ENCODE measurements around the gene PHF19. TPM values are rescaled to one million over a fixed set of nuclear protein-coding genes. Genes with fewer than 3 reads are reported as not detected.
A peak's percentile ranks its signal among the peaks of the same experiment; 100 is the strongest.

The PHF19 gene
- total and polyA plus RNA-seq, 2 donors (not counting 3 experiments of a cell fraction or from before 2014, with no cell fraction given): 102 to 153 TPM

DNA sequence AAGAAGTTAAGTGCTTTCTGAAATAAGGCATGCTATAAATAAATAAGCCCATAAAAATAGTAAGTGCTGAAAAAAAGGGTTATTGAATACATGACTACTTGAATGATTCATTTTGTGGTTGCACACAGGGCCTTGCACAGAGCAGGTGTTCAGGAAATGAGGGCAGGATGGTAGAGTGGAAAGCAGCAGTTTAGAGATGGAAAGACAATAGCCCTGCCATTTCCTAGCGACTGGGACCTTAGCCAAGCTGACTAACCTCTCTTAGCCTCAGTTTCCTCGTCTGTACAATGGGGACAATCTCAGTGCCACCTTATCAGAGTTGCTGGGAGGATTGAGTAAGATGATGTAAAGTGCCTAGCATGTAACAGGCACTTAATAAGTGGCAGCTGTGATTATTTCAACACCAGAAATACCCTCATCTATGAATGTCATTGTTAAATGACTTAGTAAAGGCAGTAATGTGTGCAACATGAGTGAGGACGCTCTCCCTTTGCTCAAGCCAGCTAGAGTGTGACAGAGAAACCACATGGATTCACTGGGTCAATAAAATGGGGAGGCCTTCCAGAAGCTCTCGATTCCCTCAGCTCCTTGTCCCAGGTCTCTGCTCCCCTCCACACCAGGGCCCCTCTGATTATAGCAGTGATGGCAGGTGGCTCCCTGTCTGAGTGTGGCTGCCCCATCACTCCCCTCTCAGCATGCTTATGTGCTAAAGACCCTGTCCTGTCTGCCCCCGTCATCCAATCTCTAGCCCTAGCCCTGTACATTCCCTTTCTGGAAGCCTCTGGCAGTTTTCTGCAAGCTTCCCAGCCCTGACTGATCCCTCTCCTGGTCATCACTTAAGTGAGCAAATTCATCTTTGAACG lies 16.0 kb upstream of the PHF19 start:
- Histone ChIP-seq H3K36me3 (ENCODE audit: control insufficient read depth in 2 of 2, extremely low read depth in 1 of 2, insufficient read depth in 2 of 2, low read length in 2 of 2) (no peaks in the 10 kb centered on the region), H2AFZ (ENCODE audit: low read depth, low read length) (no peak overlapping the region), H3K9me3 (replicated peaks; ENCODE audit: control insufficient read depth, insufficient read depth, low read length) (no peaks in the 10 kb centered on the region), H3K27ac (ENCODE audit: insufficient read depth, low read depth, low read length) (peak overlapping the region; percentile 54), H3K79me2 (ENCODE audit: control insufficient read depth, insufficient read depth, low read length) (no peaks in the 10 kb centered on the region), H3K27me3 (ENCODE audit: control insufficient read depth in 2 of 2, insufficient read depth in 2 of 2, low read length in 2 of 2) (no peaks in the 10 kb centered on the region), H4K20me1 (replicated peaks; ENCODE audit: control insufficient read depth, extremely low read depth, insufficient read depth, low read length) (no peaks in the 10 kb centered on the region), H3K9ac (replicated peaks; ENCODE audit: extremely low read depth, insufficient read depth, low read length) (no peak overlapping the region), H3K4me1 (ENCODE audit: control insufficient read depth, extremely low read depth, insufficient read depth, low read length) (peaks cover 25% of the 10 kb centered on the region), H3K4me2 (ENCODE audit: insufficient read depth, low read length) (no peak overlapping the region), H3K4me3 (replicated peaks in 1 of 3; ENCODE audit: insufficient read depth in 1 of 3, low read depth in 1 of 3, low read length in 3 of 3) (no peak overlapping the region), H3K9me1 (replicated peaks; ENCODE audit: control insufficient read depth, extremely low read depth, insufficient read depth, low read length) (no peaks in the 10 kb centered on the region)
- BruUV-seq (replicated peaks): no TSS peak
- ChIA-PET CTCF (interaction anchor here (0.9 to 2.6 kb wide), 4 partner anchors 16 to 47 kb away, joined by 3 to 14 read pairs (median 4); partner anchors contain the start of gene PHF19), POLR2A (no interaction called here)
- peak; percentile 100 for FAIRE-seq
- dilution Hi-C loops (cut with MboI; ENCODE audit: extremely low pct_ligation_motif_present, low sequenced_read_pairs): no loop called here
- intact Hi-C loops (cut with micrococcal nuclease): loop anchor here (1.0 kb wide), 4 partner anchors 17 to 43 kb away; no protein-coding TSS in a partner anchor
- peak; percentile 96 for DNase-seq (ENCODE audit: low read depth, low spot score)
- TF ChIP-seq POLR2A (IDR thresholded peaks at IDR 0.05; ENCODE audit: low read depth, low read length) (no peak), GATA2 (IDR thresholded peaks at IDR 0.05; ENCODE audit: insufficient read depth, insufficient read length, low read depth, low read length) (peak; percentile 87), FOS (IDR thresholded peaks at IDR 0.05; ENCODE audit: borderline replicate concordance, insufficient read depth, low read length) (peak; percentile 99), JUN (IDR thresholded peaks at IDR 0.05; ENCODE audit: borderline replicate concordance, insufficient read depth, insufficient read length, low read depth) (peak; percentile 92), POLR2AphosphoS5 (IDR thresholded peaks at IDR 0.05; ENCODE audit: insufficient read depth, low read depth, low read length) (peak; percentile 97)
